ENCODE measurements around the gene SPEM1. TPM values are rescaled to one million over a fixed set of nuclear protein-coding genes. Genes with fewer than 3 reads are reported as not detected.

Gene SPEM1
- total RNA-seq, 4 donors from 2014 or later = not detected

- no peak for TF ChIP-seq CTCF (IDR thresholded peaks at IDR 0.05)
- no peak for TF ChIP-seq POLR2A (IDR thresholded peaks at IDR 0.05)
- TF ChIP-seq POLR2AphosphoS5 (IDR thresholded peaks at IDR 0.05) = no peak
- no peak for TF ChIP-seq EP300 (IDR thresholded peaks at IDR 0.05)
- Histone ChIP-seq H3K4me1 (peaks cover 37% of the 10 kb centered on the region), H3K4me3 (peak overlapping the region; percentile 71), H3K36me3 (peaks cover 12% of the 10 kb centered on the region), H3K27ac (peak overlapping the region; percentile 89), H3K9me3 (no peaks in the 10 kb centered on the region), H3K27me3 (no peaks in the 10 kb centered on the region)
- DNase-seq (ENCODE audit: low spot score in 2 of 2) = no peak
- WGBS = 26% methylated on average over 12 of the region's 38 CpGs
These were observed 14.5 kb upstream of the SPEM1 start for GRCh38 chr17:7405350-7406234.

- peaks cover 12% of the 10 kb centered on the region for H3K36me3 ChIP-seq
- DNase-seq (ENCODE audit: low spot score in 2 of 2) = peak in 1 of 2 donors; percentile 61
- TF ChIP-seq EP300 (IDR thresholded peaks at IDR 0.05) (no peak), POLR2AphosphoS5 (IDR thresholded peaks at IDR 0.05) (no peak), CTCF (IDR thresholded peaks at IDR 0.05) (no peak), POLR2A (IDR thresholded peaks at IDR 0.05) (no peak)
- H3K27ac ChIP-seq = no peak overlapping the region
- WGBS = 52% methylated on average over 12 of the region's 12 CpGs
- peaks cover 37% of the 10 kb centered on the region for H3K4me1 ChIP-seq
- H3K4me3 ChIP-seq = no peak overlapping the region
- H3K9me3 ChIP-seq = no peaks in the 10 kb centered on the region
- no peaks in the 10 kb centered on the region for H3K27me3 ChIP-seq
These were observed 13.8 kb upstream of the SPEM1 start for GRCh38 chr17:7406235-7406825.

DNA sequence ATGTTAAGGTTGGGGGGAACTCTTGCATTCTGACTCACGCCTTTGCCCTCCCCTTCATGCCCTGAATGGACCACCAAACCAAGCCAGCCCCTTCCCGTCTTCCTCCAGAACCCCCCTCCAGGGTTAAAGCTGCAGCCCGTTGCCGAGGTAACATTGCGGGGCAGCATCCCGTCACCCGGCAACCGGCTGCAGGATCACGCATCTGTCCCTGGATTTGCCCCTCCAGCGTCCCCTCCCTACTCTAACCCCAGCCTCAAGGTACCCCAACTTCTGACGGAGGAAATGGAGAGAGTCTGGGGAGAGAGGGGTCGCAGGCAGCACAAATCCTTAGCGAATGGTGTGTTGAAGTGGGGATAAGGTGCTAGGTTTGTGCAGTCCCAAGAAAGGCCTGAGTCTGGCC lies 13.0 kb upstream of the SPEM1 start:
- Histone ChIP-seq H3K9me3 (no peaks in the 10 kb centered on the region), H3K4me3 (no peak overlapping the region), H3K4me1 (peaks cover 36% of the 10 kb centered on the region), H3K27ac (no peak overlapping the region), H3K36me3 (peaks cover 12% of the 10 kb centered on the region), H3K27me3 (no peaks in the 10 kb centered on the region)
- TF ChIP-seq POLR2AphosphoS5 (IDR thresholded peaks at IDR 0.05) (no peak), CTCF (IDR thresholded peaks at IDR 0.05) (no peak), POLR2A (IDR thresholded peaks at IDR 0.05) (no peak), EP300 (IDR thresholded peaks at IDR 0.05) (no peak)
- DNase-seq (ENCODE audit: low spot score in 2 of 2) = peak in 1 of 2 donors; percentile 59
- 90% methylated on average over 13 of the region's 13 CpGs for WGBS

DNA sequence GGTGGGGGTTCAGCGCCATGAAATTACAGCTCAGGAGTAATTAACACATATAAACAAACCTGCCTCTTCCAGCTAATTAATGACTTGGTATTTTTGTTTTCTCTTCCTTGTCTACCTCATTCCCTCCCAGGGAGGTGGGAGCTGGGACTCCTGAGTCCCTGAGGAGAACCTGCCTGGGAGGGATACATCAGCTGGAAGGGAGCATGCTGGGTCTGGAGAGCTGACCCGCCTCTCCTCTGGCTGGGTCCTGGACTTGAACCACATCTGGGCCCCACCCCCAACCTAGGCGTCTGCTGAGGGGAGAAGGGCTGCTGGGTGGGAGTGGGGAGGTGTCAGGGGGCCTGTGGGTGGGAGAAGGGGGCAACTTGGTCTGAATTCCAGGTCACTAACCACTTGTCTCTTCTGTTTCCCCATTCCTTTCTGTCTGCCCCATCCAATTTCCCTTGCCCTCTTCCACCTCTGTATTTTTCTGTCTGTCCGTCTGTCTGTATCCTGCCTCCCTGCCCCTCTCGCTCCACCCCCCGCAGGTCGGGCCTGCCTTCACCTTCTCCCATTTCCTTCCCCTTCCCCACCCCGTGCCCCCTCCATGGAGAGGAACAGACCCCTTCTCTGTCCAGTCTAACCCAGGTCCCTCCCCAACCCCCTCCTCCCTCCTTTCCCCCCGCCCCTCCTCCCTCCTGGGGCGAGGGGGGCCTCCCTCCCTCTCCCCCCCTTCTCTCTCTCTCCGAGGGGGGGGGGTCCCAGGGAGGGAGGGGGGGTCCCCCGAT lies 12.5 kb upstream of the SPEM1 start, which contains the start of gene NLGN2:
Gene NLGN2, plus strand, starts transcription at position 361 of the 767 bp plus-strand sequence. CDS start 411 bp downstream, outside the sequence.
- no peaks in the 10 kb centered on the region for H3K27me3 ChIP-seq
- peak in 1 of 2 donors; percentile 62 for DNase-seq (ENCODE audit: low spot score in 2 of 2)
- peaks cover 31% of the 10 kb centered on the region for H3K4me1 ChIP-seq
- WGBS = 66% methylated on average over 11 of the region's 12 CpGs
- H3K36me3 ChIP-seq = peaks cover 12% of the 10 kb centered on the region
- no peak within 1 kb of the TSS for H3K27ac ChIP-seq
- no peaks in the 10 kb centered on the region for H3K9me3 ChIP-seq
- TF ChIP-seq CTCF (IDR thresholded peaks at IDR 0.05) (no peak), POLR2A (IDR thresholded peaks at IDR 0.05) (no peak), EP300 (IDR thresholded peaks at IDR 0.05) (no peak), POLR2AphosphoS5 (IDR thresholded peaks at IDR 0.05) (no peak)
- no peak within 1 kb of the TSS for H3K4me3 ChIP-seq
